HFFc6 (cell line): ENCODE data around the gene NSMF. TPM values are rescaled to one million over a fixed set of nuclear protein-coding genes. Genes with fewer than 3 reads are reported as not detected.
A peak's percentile ranks its signal among the peaks of the same experiment; 100 is the strongest.

Experiments used
- DNase-seq: peaks from one replicate; pipeline ENCODE4 v3.0.0-alpha.2; 2018
- H3K27ac Mint-ChIP-seq: 2 replicates; pipeline ENCODE4 v1.8.0; 2020; ENCODE audit warnings: mild to moderate bottlenecking, mixed read lengths
- H3K27me3 Mint-ChIP-seq: 2 replicates; pipeline ENCODE4 v1.8.0; 2021; ENCODE audit warnings: mild to moderate bottlenecking, moderate library complexity, mixed read lengths; ENCODE audit not compliant: insufficient read depth
- H3K36me3 Mint-ChIP-seq: 2 replicates; pipeline ENCODE4 v1.8.0; 2021; ENCODE audit warnings: low read depth, mixed read lengths
- H3K4me1 Mint-ChIP-seq: 2 replicates; pipeline ENCODE4 v1.8.0; 2020; ENCODE audit warnings: low read depth, mixed read lengths
- H3K4me3 Mint-ChIP-seq: 2 replicates; pipeline ENCODE4 v1.8.0; 2020; ENCODE audit warnings: mild to moderate bottlenecking, moderate library complexity, mixed read lengths
- H3K9me3 Mint-ChIP-seq: 2 replicates; pipeline ENCODE4 v1.8.0; 2020; ENCODE audit warnings: mild to moderate bottlenecking, mixed read lengths
- total RNA-seq, 6 experiments: library from RNA; stranded (reverse); fragmentation: NEBNext Ultra II Directional; extraction: Animal tissue kit (Norgen Biotek cat#: 25700); gene quantifications; 2 replicates in 1 of 6; 3 replicates in 5 of 6; pipeline ENCODE4 v1.2.3, GENCODE V29; 2021
- TF ChIP-seq, protein P1 (sequence below): fragments of 200-600 bp; sonication (generic); IDR thresholded peaks from 2 replicates; pipeline ENCODE4 v1.5.0; 2021; ENCODE audit warnings: antibody characterized with exemption, mild to moderate bottlenecking

NSMF gene
- total RNA-seq, 6 experiments from 2014 or later, result 24.3 to 29.9 (median 26.4) TPM

GRCh38 chr9:137458194-137459151, 661 bp downstream of the NSMF start:
- Mint-ChIP-seq H3K4me1 (no peaks in the 10 kb centered on the region), H3K27me3 (peaks cover 3% of the 10 kb centered on the region; the same call in 1 of the 2 replicates), H3K27ac (no peak overlapping the region), H3K36me3 (no peaks in the 10 kb centered on the region), H3K9me3 (no peaks in the 10 kb centered on the region), H3K4me3 (no peak overlapping the region; the same call in 1 of the 2 replicates)
- no peak for DNase-seq
- TF ChIP-seq, protein P1, sequence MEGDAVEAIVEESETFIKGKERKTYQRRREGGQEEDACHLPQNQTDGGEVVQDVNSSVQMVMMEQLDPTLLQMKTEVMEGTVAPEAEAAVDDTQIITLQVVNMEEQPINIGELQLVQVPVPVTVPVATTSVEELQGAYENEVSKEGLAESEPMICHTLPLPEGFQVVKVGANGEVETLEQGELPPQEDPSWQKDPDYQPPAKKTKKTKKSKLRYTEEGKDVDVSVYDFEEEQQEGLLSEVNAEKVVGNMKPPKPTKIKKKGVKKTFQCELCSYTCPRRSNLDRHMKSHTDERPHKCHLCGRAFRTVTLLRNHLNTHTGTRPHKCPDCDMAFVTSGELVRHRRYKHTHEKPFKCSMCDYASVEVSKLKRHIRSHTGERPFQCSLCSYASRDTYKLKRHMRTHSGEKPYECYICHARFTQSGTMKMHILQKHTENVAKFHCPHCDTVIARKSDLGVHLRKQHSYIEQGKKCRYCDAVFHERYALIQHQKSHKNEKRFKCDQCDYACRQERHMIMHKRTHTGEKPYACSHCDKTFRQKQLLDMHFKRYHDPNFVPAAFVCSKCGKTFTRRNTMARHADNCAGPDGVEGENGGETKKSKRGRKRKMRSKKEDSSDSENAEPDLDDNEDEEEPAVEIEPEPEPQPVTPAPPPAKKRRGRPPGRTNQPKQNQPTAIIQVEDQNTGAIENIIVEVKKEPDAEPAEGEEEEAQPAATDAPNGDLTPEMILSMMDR, result no peak

- Mint-ChIP-seq H3K27ac (no peak overlapping the region), H3K9me3 (no peaks in the 10 kb centered on the region), H3K27me3 (no peaks in the 10 kb centered on the region), H3K36me3 (no peaks in the 10 kb centered on the region), H3K4me1 (no peaks in the 10 kb centered on the region), H3K4me3 (peak overlapping the region; percentile 28; the same call in 1 of the 2 replicates)
- TF ChIP-seq, protein P1, result no peak
- no peak for DNase-seq
Observed at GRCh38 chr9:137457406-137458193, 1.5 kb downstream of the NSMF start.

DNA sequence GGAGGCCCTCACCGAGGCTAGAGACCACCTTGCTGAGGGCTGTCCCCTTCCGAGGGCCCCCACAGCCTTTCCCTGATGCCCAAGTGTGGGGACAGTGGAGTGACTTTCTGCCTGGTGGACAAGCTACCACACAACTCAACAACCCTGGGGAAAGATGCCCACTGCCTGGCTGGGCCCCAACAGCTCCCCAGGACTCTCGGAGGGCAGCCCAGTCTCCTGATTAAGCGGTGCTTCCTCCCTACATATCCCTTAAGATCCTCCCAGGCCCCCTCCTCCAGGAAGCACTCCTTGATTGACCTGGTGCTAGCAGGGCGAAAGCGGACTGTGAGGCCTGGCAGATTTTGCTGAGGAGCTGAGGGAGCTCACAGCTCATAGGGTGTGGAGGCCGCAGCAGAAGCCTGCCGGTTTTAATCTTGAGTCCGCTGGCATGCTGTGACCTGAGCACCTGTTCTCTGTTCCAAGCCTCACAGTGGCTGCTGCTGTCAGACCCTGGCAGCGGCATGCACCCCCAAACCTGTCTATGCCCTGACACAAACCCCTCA, 2.2 kb downstream of the NSMF start:
- H3K9me3 Mint-ChIP-seq, result no peaks in the 10 kb centered on the region
- DNase-seq, result no peak
- H3K36me3 Mint-ChIP-seq, result no peaks in the 10 kb centered on the region
- TF ChIP-seq, protein P1, result no peak
- no peaks in the 10 kb centered on the region for H3K27me3 Mint-ChIP-seq
- H3K4me1 Mint-ChIP-seq, result no peaks in the 10 kb centered on the region
- H3K4me3 Mint-ChIP-seq, result no peak overlapping the region
- H3K27ac Mint-ChIP-seq, result no peak overlapping the region

DNA sequence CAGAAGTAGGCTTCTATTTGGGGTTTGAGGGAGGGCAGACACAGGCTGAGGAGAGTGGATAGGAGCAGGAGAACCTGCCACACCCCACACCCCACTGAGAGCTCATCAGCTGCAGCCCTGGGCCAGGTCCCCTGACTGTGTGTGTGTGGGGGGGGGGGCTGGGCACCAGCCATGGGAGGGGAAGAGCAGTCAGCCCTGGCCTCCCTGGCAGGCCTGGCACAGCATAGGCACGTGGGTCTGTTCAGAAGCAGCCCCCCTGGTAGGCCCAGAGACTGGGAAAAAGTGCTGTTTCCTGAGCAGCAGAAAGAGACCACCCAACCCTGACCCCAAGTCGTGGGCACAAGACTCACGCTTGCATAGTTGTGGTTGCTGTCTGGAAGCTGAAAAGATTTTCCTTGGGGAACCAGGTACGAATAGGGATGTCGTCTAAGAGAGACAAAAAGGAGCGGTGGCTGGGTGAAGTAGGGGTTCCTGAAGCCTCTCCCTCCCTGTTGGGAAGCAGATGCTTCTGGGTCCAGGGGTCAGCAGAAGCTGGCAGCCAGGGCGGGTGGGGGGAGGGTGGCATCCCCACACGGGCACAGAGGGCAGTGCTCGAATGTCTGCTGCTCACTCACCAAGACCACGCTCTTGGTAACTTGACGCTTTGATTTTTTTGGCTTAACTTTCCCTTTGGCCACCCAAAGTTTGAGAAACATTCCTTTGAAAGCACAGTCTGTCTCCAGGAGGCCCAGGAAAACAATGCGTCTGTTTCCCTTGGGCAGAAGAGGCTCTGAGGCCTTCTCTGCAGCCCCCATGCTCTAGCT, 2.9 kb downstream of the NSMF start:
- H3K27ac Mint-ChIP-seq, result no peak overlapping the region
- no peaks in the 10 kb centered on the region for H3K36me3 Mint-ChIP-seq
- no peaks in the 10 kb centered on the region for H3K4me1 Mint-ChIP-seq
- H3K4me3 Mint-ChIP-seq, result no peak overlapping the region; the same call in 1 of the 2 replicates
- H3K27me3 Mint-ChIP-seq, result no peaks in the 10 kb centered on the region
- TF ChIP-seq, protein P1, result no peak
- no peaks in the 10 kb centered on the region for H3K9me3 Mint-ChIP-seq
- DNase-seq, result no peak
